ENCODE data around the gene PPP1CA.

PPP1CA gene

DNA sequence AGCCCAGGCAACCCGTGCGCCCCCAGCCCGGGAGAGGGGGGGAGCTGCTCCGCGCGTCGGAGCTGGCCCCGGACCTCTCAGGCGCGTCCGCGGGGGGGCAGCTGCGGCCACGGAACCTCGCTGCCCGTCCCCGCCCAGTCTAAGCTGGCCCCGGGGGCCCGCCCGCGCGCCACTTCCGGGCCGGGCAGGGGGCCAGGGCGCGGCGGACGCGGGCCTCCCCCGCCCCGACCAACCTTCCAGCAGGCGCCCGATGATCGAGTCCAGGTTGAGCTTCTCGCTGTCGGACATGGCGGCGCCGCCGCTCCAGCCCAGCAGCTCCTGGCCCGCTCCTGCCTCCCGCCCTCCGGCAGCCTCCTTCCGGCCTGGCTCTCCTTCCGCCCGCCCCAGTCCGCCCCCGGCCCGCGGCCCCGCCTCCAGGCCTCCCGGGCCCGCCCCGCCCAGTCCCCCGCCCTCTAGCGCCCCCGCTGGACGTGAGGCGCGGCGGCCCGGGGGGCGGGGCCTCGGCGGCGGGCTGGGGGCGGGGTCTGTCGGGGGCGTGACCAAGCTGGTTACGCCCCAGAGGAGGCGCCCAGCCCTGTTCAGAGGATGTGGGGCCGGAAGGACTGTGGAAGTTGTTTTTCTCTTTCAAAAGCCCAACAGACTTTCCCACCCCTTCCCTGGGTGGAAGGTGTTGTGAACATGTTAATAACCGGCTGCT, at the start of gene PPP1CA:
PPP1CA (minus strand) TSS at position 364 of the 697 bp plus-strand sequence; CDS start at position 288, 76 bp downstream.
- DNase-seq: peak; percentile 68

DNA sequence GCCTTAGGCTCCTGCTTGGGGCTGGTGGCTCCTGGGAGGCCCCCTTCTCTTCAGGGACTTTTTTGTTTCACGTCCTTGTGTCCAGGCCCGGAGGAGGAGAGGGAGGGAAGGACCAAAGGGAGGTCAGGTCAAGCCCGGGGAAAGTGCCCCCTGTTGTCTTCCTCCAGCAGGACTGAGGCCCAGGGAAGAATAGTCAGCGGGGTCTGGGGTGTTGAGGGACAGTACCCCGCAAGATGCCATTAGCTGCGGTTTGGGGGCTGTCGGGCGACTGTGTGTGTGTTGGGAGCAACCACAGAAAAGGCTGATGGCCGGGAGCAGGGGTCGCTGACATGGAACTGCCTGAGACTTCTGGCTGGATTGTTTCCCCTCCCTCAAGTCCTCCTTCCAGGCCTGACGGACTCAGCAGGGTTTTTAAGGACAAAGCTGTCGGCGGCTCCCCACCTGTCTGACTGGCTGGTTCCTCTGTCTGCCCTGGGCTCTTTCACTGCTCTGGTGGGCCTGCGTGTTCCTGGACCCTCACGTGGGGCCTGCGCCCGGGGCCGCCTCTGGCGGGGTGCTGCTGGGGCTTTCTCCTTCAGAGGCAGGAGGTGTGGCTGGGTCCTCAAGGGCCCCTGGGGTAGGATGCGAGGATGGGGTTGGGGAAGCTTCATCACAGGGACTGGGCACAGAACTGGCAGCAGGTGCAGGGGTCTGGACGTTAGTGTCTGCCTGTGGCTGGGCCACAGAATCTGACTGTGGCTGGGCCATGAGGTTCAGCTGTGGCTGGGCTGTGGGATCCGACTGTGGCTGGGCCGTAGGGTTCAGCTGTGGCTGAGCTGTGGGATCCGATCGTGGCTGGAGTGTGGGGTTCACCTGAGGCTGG, 49.4 kb upstream of the PPP1CA start:
- no peak for DNase-seq

DNA sequence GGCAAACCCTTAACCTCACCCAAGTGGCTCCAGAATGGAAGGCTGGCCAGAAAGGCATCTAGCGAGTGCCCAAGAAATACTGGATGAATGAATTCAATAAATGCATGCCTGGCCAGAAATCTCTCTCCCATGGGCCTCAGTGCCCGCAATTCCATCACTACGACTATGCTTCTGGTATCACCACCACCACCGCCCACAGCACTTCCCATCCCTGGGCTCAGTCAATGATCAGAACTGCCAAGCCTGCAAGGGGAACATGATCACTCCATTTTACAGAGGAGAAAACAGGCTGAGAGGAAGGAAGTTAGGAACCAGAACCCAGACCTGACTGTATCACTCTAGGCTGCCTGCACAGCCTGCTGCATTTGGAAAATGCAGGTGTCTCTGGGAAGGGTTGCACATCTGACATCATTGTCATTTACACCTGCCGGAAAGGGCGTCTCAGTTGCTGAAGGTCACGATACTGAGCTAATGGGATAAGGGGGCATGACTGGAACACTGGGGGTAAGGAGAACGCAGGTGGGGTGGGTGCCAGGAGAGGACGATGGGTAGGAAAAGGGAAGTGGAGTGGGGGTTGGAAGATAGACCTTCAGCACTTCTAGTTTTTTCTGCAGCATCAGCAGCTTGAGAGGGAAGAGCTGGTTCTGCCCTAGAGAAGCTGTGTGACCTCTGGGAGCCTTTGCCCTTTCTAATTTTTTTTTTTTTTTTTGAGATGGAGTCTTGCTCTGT, 47.6 kb upstream of the PPP1CA start:
- no peak for DNase-seq

DNA sequence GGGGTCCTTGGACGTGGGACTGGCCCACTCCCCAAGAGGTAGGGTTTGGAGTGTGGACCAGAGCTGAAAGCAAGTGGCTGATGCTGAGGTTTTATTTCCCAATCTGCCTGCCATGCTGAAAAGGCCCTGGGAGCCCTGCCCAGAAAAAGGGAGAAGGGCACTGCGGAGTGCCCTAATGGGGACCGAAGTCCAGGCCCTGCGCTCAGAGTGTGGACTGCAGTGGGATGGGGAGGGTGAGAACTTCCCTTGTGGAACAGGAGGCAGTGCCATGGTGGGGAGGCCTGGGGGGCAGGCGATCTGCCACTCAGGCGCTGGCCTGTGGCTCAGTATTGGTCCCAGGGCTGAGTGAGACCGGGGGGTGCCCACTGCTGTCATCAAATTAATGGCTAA, 46.6 kb upstream of the PPP1CA start:
- no peak for DNase-seq

DNA sequence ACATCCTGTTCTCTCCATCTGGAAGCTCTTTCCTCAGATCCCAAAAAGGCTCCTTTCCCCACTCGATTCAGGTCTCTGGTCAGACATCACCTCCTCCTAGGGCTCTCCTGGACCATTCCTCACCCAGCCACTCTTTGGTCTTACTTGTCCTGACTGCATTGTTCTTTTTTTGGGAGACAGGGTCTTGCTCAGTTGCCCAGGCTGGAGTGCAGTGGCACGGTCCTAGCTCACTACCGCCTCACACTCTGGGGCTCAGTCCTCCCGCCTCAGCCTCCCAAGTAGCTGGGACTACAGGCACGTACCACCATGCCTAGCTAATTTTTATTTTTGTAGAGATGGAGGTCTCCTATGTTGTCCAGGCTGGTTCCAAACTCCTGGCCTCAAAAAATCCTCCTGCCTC, 43.9 kb upstream of the PPP1CA start:
- DNase-seq: no peak

DNA sequence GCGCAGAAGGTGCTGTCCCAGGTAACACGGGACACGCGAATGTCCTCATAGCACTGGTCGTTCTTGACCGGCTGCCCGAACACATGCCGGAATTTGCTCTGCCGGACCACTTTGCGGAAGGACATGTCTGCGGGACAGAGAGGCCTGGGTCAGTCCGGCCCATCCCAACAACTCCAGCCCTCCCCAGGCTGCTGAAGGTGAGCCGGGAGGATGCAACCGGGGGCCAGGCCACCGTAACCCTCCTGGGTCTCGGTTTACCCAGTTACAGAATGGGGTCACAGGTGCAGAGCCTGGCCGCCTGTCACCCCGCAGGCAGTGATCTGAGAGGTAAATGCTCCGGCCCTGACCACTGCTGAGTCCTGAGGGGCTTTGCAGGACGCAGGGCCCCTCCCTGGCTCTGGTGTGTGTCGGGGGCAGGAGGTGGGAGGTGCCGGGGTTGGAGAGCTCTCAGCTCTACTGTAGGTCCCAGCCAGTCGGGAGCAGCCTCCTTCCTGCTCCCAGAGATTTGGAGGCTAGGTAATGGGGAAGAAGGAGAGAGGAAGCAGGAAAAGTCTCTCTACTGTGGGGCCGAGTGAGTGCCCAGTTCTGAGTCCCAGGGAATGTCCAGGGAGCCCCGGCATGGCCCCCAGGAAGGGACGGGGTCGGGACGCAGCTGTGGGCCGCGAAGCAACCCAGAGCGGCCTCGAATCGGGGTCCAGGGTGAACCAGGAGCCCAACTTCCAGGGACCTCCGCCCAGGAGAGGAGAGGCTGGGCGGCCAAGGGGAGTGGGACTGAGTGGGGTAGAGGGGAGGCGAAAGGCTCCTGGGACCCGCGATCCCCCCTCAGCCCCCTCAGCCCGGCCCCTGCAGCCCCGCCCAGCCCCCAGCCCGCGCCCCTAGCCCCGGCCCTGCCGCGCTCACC, 41.1 kb upstream of the PPP1CA start:
- no peak for DNase-seq

DNA sequence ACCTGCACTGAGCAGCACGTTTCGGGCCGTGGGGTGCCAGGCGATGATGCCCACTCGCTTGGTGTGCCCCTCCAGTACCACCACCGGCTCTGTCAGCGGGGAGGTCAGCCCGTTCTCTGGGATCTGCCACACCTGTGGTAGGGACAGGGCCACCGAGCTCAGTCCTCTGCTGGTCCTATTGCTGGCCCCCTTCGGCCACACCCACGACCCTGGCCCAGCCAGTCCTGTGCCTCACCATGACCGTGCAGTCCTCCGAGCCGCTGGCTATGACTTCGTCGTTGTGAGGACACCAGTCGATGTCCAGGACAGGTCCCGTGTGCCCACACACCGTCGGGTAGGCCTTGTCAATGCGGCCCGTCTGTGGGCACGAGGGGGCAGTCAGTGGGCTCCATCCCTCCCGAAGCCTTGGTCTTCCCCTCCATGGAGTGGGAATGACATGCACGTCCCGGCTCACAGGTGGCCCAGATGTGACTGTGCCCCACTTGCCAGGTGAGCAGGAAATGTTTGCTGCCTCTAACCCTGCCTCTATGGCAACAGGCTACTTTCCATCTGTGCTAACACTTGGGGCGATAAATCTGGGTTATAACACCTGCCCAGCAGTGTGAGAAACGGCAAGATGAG, 40.2 kb upstream of the PPP1CA start:
- DNase-seq: no peak

DNA sequence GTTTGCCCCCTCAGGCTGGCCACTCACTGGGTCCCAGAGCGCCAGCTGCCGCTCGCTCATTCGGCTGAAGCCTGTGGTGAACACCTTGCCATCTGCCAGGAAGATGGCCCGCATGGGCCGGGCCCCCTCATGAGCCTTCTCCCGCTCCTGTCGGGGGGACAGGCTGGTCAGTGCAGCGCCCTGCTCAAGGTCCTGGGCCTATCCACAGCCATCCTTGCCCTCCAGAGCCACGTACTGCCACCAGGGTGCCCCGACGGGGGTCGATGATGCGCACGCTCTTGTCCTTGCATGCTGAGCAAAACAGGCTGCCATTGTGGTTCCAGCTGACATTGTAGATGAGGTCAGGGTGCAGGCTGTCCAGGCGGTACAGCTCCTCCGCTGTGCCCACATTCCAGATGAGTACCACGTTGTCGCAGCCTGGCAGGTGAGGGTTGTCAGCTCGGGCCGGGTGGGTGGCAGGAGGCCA, 39.5 kb upstream of the PPP1CA start:
- no peak for DNase-seq

DNA sequence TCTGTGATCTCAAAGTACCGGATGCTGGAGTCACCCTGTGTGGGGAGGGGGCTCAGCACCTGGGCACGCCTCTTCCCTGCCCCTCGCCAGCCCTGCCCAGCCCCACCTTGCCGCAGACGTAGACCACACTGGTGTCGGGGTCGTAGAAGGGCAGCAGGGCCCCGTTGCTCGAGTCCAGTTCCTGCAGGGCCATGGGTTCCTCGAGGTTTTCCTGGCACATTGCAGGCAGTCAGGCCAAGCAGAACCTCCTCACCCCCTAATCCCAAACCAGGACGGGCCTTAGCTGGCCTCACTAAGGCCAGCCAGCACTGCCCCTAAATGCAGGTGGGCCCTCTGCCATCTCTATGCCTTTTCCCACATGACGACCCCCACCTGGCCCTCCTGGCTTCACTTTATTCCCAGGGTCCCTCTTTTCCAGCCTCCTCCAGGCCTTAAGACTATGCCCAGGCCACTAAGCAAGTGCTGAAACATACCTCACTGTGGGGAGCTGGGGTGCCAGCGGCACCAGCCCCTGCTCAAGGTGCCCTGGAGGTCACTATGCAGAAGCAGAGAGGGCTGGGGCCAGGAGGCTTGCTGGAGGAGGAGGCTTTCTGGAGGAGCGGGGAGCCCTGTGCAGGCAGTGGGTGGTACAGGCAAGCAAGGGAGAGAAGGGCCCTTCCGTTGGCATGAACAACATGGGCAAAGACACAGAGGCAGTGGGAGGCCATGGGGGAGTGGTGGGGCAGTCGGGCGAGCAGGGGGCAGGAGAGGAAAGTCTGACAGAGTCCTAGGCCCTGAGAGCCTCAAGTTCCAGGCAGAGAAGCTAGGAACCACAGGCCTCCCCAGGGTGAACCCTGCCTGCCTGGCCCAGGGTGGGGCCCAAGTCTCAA, 38.8 kb upstream of the PPP1CA start:
- no peak for DNase-seq

DNA sequence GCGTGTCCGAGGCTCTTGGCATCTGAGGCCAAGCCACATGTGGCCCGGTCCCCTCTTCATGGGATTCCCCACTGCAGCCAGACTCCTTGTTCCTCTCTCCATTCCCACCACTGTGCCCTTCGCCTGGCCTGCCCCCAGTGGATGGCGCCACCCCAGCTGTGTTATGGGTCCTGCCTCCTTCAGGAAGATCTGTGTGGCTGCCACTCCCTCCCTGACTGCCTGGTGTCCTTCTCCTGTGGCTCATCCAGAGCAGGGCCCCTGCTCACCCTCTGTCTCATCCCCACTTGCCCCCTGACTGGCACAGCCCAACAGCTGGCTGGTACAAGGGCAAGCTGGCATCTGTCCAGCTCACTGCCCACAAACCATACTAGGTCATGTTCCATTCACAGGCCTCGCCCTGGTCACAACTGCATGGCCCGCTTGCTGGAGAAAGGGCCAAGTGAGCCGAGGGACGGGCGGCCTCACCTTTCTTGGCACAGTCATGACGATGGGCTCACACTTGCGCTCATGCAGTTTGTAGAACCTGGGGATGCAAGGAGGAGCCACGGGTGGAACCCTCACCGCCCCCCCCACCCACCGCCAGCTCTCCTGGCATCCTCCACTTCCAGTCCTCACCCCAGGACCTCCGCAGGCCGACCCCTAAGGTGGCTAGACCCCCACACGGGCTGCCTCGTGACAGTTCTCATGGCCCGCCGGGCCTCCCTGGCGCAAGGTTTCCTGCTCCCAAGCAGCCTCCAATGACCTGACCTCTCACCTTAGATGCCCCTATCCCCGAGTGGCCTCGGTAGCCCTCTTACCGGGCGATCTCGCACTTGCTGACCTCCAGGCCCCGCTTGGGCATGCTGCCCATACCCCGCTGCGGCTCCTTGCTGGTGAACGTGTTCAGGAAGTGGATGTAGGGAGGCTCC, 37.9 kb upstream of the PPP1CA start:
- no peak for DNase-seq

DNA sequence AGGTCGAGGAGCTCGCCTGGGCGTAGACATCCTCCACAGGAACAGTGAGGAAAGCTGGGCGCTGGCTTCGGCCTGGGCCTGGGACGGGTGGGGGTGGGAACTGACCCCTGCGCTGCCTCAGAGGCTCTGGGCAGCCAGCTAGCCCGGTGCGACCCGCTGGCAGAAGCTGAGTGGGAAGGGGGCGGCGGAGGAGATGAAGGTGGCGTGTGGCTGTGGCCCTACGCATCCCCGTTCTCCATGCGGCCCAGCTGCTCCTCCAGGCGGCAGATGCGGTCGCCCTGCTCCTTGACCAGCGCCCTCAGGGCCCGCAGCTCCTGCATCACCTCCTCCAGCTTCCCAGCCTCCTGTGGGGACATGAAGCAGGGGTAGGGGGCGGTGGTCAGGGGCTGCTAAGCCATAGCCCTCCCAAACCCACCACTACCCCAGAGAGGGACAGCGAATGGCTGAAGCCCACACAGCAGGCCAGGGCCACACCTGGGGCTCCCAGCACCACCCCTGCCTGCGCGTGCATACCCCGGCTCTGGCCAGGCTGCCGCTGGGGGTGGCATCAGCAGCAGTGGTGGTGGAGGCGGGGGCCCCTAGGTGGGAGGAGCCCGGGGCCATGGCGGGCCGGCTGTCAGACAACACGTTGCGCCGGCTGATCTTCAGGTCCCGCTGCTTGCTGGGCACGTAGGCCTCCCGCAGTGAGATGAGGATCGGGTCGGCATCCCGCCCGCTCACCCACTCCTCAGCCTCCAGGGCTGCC, 36.7 kb upstream of the PPP1CA start:
- no peak for DNase-seq

DNA sequence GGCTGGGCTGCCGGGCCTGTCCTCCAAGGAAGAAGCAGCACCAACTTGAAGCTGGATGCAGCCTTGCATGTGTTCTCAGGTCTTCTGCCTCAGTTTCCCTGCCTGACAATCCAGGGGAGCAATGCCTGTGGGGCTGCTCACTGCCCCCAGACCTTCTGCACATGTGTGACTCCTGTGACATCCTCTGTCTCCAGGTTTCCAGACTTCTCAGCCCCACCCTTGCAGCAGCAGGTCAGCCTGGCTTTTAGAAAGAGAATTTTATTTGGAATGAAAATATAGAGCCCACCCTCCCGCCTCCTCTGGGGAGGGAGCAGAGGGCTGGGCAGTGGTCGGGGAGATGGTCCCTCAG, 36.1 kb upstream of the PPP1CA start:
- DNase-seq: no peak

DNA sequence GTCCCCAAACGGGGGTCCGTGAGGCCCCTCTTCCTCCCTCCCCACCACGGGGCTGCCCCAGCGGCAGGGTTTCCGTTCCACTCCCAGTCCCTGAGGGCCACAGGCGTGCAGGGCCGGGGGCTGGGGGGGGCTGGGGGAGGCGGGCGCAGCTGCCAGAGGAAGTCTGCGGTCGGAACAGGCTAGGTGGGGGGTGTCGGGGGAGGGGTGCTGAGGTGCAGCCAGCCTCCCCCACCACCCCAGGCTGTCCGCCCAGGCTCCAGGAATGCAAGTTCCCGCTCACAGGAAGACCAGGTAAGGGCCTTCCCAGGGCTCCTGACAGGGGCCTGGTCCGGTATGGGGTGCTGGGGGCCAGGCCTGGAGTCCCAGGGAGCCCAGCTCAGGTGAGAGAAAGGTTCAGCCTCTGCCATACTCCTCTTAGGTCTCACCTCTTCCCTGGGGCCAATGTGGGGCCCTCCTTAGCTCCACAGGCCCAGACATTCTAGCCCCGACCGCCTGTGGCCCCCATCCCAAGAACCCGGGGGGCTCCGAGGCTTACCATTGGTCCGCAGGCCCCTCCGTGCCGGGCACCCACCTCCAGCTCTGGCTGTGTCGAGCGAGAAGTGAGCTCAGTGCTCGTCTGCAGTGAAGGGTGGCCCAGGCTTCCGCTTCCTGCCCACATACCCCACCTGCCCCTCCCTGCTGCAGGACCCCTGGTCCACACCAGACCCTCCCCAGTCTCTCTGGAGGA, 35.6 kb upstream of the PPP1CA start, which contains the start of gene PTPRCAP:
PTPRCAP (minus strand) TSS at position 601 of the 727 bp plus-strand sequence; CDS start at position 538, 63 bp downstream.
- DNase-seq: no peak

DNA sequence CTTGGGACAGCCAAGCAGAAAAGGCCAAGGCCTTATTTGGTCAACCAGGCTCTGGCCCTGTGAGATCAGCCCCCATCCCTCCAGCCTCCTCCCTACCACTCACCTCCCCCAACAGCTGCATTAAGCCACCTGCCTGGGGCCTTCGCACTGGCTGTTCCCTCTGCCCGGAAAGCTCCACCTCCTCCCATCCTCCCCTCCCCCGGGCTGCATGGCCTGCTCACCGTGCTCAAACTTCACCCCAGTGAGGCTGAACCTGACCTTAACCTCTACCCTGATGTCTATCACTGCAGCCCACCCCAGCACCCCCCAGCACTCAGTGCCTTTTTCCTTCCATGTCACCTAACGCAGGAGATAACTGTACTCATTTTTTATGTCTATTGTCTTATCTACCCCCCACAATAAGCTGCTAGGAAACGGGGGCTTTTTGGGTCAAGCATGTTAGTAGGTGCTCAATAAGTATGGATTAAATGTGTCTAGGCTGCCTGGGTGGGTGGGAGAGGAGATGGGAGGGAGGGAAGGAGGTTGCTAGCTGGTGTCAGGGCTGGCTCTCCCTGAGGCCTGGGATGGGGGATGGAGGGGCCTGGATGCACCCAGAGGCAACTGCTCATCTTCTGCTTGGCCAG, 34.9 kb upstream of the PPP1CA start:
- DNase-seq: no peak

DNA sequence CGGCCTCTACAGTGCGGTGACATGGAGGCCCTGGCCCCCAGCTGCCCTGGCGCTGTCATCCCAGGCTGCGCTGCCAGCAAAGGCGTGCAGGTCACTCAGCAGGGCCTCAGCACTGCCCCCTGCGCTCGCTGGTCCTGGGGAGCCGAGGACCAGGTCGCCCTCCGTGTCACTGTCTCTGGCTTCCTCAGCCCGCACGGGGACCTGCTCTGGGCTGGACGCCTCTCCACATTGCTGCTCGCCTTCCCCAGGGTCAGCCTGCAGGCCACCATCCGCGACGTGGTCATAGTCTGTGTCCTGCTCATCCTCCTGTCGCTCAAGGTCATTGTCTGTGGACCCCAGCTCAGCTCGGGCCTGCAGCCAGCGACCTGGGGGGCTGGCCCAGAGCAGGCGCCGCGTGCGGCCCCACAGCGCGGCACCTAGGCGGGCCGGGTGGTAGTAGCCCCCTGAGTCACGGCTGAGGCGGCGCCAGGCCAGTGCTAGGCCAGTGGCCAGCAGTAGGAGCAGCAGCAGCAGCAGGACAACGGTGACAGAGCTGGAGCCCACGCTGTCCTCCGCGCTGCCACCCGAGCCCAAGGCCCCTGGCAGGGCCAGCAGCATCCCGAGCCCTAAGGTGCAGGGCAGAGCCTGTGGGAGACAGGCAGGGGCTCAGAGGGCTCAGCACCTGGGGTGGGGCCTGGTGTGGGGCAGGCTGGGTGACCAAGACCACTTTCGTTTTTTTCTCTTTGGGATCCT, 34.2 kb upstream of the PPP1CA start:
- no peak for DNase-seq

DNA sequence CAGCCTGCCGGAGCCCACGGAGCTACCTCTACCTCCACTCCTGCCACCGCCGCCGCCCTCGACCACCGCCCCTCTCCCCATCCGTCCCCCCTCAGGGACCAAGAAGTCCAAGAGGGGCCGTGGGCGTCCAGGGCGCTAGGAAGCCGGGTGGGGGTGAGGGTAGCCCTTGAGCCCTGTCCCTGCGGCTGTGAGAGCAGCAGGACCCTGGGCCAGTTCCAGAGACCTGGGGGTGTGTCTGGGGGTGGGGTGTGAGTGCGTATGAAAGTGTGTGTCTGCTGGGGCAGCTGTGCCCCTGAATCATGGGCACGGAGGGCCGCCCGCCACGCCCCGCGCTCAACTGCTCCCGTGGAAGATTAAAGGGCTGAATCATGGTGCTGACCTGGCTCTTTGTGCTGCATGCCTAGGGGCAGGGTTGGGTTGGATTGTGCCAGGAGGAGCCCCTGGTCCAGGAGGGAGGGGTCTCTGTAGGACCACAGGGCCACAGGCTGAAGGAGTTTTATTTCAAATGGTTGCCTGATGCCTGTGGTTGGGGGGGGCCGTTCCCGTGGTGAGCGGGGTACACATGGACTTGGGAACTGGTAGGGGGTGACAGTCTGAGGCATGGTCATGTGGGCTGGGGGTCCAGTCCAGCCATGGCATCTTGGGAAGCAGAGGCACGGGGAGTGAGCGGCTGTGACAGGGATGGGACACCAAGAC, 33.5 kb upstream of the PPP1CA start:
- DNase-seq: no peak
